IMR-90 (cell line): ENCODE results near the gene OR4D9. TPM values are rescaled to one million over a fixed set of nuclear protein-coding genes. Genes with fewer than 3 reads are reported as not detected.
"Not testable (repeated sequence)": the region's sequence is repeated elsewhere in the genome, so short reads cannot be mapped to it uniquely, and the experiment has no call there.

Experiments
- ATAC-seq: fragments of 200-7000 bp; cut with Tn5 transposase; 2 replicates; pipeline ENCODE4 v1.9.1; 2020; ENCODE audit warnings: low read depth, mild to moderate bottlenecking, moderate library complexity
- BruUV-seq: library from RNA; stranded (reverse); fragments of 400-500 nt; replicated peaks from 2 replicates; lab custom pipeline; 2021; lab: Mats Ljungman, UMichigan
- CTCF ChIA-PET: fragments of 300-600 bp; formaldehyde crosslinking; extraction: SDS; loops from one replicate; lab custom pipeline; 2021; ENCODE audit warnings: antibody characterized with exemption; lab: Yijun Ruan, JAX
- POLR2A ChIA-PET: fragments of 300-600 bp; sonication (Branson Sonifier 250); formaldehyde crosslinking; loops from one replicate; lab custom pipeline; 2022; ENCODE audit warnings: antibody characterized with exemption; ENCODE audit not compliant: unreplicated experiment; lab: Charles Lee
- DNase-seq: peaks from one replicate; pipeline ENCODE4 v3.0.0; 2013
- H2AFZ ChIP-seq: replicated peaks from 2 replicates; pipeline ENCODE3; 2013; ENCODE audit warnings: low read length, mild to moderate bottlenecking; ENCODE audit not compliant: poor library complexity
- H2AK5ac ChIP-seq: 2 replicates; pipeline ENCODE4 v1.6.1; 2013; ENCODE audit warnings: low read depth, low read length, inconsistent platforms
- H2AK9ac ChIP-seq: replicated peaks from 2 replicates; pipeline ENCODE3; 2013; ENCODE audit warnings: mild to moderate bottlenecking, low read depth, low read length, moderate library complexity; ENCODE audit not compliant: poor library complexity
- H2BK120ac ChIP-seq: 2 replicates; pipeline ENCODE4 v1.6.1; 2013; ENCODE audit warnings: low read depth, low read length, inconsistent platforms
- H2BK15ac ChIP-seq: 3 replicates; pipeline ENCODE4 v1.6.1; 2013; ENCODE audit warnings: low read depth, low read length, inconsistent platforms
- H2BK20ac ChIP-seq: 2 replicates; pipeline ENCODE4 v1.6.1; 2013; ENCODE audit warnings: low read depth, mild to moderate bottlenecking, inconsistent platforms, low read length, moderate library complexity
- H2BK5ac ChIP-seq: 2 replicates; pipeline ENCODE4 v1.6.1; 2013; ENCODE audit warnings: mild to moderate bottlenecking, low read depth, low read length, inconsistent platforms; ENCODE audit not compliant: poor library complexity, severe bottlenecking
- H3K14ac ChIP-seq: replicated peaks from 2 replicates; pipeline ENCODE4 v1.6.1; 2013; ENCODE audit warnings: low read depth, low read length, inconsistent platforms
- H3K18ac ChIP-seq: 2 replicates; pipeline ENCODE4 v1.6.1; 2013; ENCODE audit warnings: low read depth, low read length, control low read depth
- H3K23ac ChIP-seq: 2 replicates; pipeline ENCODE4 v1.6.1; 2013; ENCODE audit warnings: low read depth, low read length, inconsistent platforms
- H3K27ac ChIP-seq: 2 replicates; pipeline ENCODE4 v1.5.1; 2013; ENCODE audit warnings: mild to moderate bottlenecking, control low read depth, low read length; ENCODE audit not compliant: insufficient read depth
- H3K27me3 ChIP-seq: 2 replicates; pipeline ENCODE4 v1.6.1; 2013; ENCODE audit warnings: low read length; ENCODE audit not compliant: control insufficient read depth, insufficient read depth
- H3K36me3 ChIP-seq: 2 replicates; pipeline ENCODE4 v1.6.1; 2013; ENCODE audit warnings: low read length, mixed read lengths; ENCODE audit not compliant: control insufficient read depth, insufficient read depth
- H3K4ac ChIP-seq: 2 replicates; pipeline ENCODE4 v1.6.1; 2013; ENCODE audit warnings: low read depth, low read length, inconsistent platforms
- H3K4me1 ChIP-seq: 2 replicates; pipeline ENCODE4 v1.6.1; 2013; ENCODE audit warnings: low read length, mixed read lengths; ENCODE audit not compliant: control insufficient read depth, insufficient read depth
- H3K4me2 ChIP-seq: 2 replicates; pipeline ENCODE4 v1.6.1; 2013; ENCODE audit warnings: low read depth, mild to moderate bottlenecking, control low read depth, low read length, moderate library complexity
- H3K4me3 ChIP-seq: 2 replicates; pipeline ENCODE4 v1.5.1; 2013; ENCODE audit warnings: low read depth, mild to moderate bottlenecking, control low read depth, low read length, moderate library complexity; ENCODE audit not compliant: insufficient read depth
- H3K56ac ChIP-seq: 2 replicates; pipeline ENCODE4 v1.6.1; 2013; ENCODE audit warnings: low read length, inconsistent platforms; ENCODE audit not compliant: insufficient read depth; ENCODE audit errors: extremely low read depth
- H3K79me1 ChIP-seq, 2 experiments: 2 replicates each; pipeline ENCODE4 v1.6.1; 2013; ENCODE audit warnings: low read length in 2 of 2, inconsistent platforms in 1 of 2, low read depth in 1 of 2
- H3K9ac ChIP-seq: 2 replicates; pipeline ENCODE4 v1.6.1; 2013; ENCODE audit warnings: low read depth, low read length, control low read depth
- H3K9me1 ChIP-seq: 2 replicates; pipeline ENCODE4 v1.6.1; 2013; ENCODE audit warnings: low read length, inconsistent platforms; ENCODE audit not compliant: insufficient read depth
- H3K9me3 ChIP-seq: 2 replicates; pipeline ENCODE4 v1.6.1; 2013; ENCODE audit warnings: low read length; ENCODE audit not compliant: control insufficient read depth, insufficient read depth
- H4K20me1 ChIP-seq: 2 replicates; pipeline ENCODE4 v1.6.1; 2013; ENCODE audit warnings: low read length, inconsistent platforms; ENCODE audit not compliant: insufficient read depth
- H4K5ac ChIP-seq: 2 replicates; pipeline ENCODE4 v1.6.1; 2013; ENCODE audit warnings: mild to moderate bottlenecking, low read depth, low read length, control low read depth
- H4K8ac ChIP-seq, 2 experiments: 2 replicates each; pipeline ENCODE4 v1.6.1; 2013; ENCODE audit warnings: low read depth in 2 of 2, low read length in 2 of 2, control low read depth in 1 of 2, inconsistent platforms in 1 of 2
- H4K91ac ChIP-seq: 2 replicates; pipeline ENCODE4 v1.6.1; 2013; ENCODE audit warnings: low read depth, low read length, inconsistent platforms; ENCODE audit not compliant: insufficient read depth
- MAFK ChIP-seq: IDR thresholded peaks from 2 replicates; pipeline ENCODE4 v1.6.1; 2012; ENCODE audit warnings: low read depth, low read length, improper control_type of control experiment
- POLR2A ChIP-seq: IDR thresholded peaks from 2 replicates; pipeline ENCODE4 v1.6.1; 2012; ENCODE audit warnings: mild to moderate bottlenecking, low read depth, low read length
- WGBS, 2 experiments: methylation state at CpG; one replicate each; pipeline versions ENCODE4 v1.1.5 to v1.1.7; 2013; ENCODE audit warnings: missing lambda C conversion rate in 2 of 2; ENCODE audit not compliant: insufficient read length in 1 of 2; ENCODE audit errors: extremely low coverage in 2 of 2; 5-methylcytosine and 5-hydroxymethylcytosine counted together
- dilution Hi-C: fragments of 300-500 bp; cut with HindIII; formaldehyde crosslinking; loops from one replicate; pipeline ENCODE4 v1.14.3; 2018; ENCODE audit warnings: low sequenced_read_pairs; ENCODE audit not compliant: unreplicated experiment
- in situ Hi-C: fragments of 300-500 bp; cut with MboI; formaldehyde crosslinking; loops from 3 replicates; pipeline ENCODE4 v1.14.3; 2019; ENCODE audit warnings: low sequenced_read_pairs, inconsistent platforms, mixed read lengths
- intact Hi-C: fragments of 100-400 bp; cut with micrococcal nuclease; formaldehyde crosslinking; loops from 2 replicates; pipeline ENCODE4 v1.10.0; 2022
- polyA plus RNA-seq, 3 experiments: library from polyadenylated mRNA; depleted of rRNA; stranded (reverse); fragments of >200 nt; gene quantifications; 2 replicates each; pipeline ENCODE4 v1.2.3, GENCODE V29; 2012; ENCODE audit warnings: low replicate concordance in 1 of 3
- total RNA-seq: library from RNA; depleted of rRNA; stranded (reverse); fragments of >200 nt; gene quantifications from 2 replicates; pipeline ENCODE4 v1.2.3, GENCODE V29; 2012

OR4D9 gene
- total and polyA plus RNA-seq, 2 of the 4 experiments (the other 2 are of a cell fraction) = not detected

DNA sequence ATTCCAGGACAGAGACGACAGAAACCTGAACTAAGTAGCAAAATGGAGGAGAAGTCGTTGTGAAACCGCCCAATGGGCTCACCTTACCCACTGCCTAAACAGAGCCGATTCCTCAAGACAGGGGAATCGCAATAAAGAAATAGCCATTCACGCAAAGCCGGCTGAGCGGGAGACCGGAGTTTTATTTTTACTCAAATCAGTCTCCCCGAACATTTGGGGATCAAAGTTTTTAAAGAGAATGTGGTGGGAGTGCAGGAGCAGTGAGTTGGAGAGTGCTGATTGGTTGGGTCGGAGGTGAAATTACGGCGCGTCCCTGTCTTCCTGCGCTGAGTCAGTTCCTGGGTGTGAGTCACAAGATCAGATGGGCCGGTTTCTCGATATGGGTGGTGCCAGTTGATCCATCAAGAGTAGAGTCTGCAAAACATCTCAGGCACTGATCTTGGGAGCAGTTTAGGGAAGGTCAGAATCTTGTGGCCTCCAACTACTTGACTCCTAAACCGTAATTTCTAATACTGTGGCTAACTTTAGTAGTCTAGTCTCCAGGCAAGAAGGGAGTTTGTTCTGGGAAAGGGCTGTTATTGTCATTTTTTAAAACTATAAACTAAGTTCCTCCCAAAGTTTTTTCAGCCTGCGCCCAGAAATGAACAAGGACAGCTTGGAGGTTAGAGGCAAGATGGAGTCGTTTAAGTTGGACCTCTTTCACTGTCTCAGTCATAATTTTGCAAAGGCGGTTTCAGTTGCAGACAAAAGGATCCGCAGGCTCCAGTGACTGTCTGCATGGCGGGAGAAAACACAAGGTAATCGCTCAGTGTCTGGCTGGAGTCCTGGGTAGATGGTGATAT is 34.1 kb downstream of the OR4D9 start (continued):
- no peak for TF ChIP-seq MAFK
- TF ChIP-seq POLR2A = no peak

DNA sequence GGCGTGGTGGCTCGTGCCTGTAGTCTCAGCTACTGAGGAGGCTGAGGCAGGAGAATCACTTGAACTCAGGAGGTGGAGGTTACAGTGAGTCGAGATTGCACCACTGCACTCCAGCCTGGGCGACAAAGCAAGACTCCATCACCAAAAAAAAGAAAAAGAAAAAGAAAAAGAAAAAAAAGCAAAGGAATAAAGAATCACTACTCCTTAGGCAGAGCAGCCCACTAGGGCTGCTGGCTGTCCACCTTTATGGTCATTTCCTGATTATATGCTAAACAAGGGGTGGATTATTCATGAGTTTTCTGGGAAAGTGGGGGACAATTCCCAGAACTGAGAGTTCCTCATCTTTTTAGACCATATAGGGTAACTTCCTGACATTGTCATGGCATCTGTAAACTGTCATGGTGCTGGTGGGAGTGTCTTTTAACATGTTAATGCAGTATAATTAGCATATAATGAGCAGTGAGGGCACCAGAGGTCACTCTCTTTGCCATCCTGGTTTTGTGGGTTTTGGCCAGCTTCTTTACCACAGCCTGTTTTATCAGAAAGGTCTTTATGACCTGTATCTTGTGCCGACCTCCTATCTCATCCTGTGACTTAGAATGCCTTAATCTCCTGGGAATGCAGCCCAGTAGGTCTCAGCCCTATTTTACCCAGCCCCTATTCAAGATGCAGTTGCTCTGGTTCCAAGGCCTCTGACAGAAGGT is 36.4 kb downstream of the OR4D9 start:
- in situ Hi-C loops = not testable (repeated sequence)
- WGBS, 2 experiments = no CpG with 5 or more reads among the region's 5 CpGs

More for the DNA sequence above, 36.4 kb downstream of the OR4D9 start:
- H4K20me1 ChIP-seq = peaks cover 10% of the 10 kb centered on the region
- H2AK9ac ChIP-seq, dilution Hi-C loops, H2BK20ac ChIP-seq, H4K8ac ChIP-seq, H3K79me1 ChIP-seq, H3K23ac ChIP-seq, H3K18ac ChIP-seq, H3K4ac ChIP-seq, H3K9ac ChIP-seq, H4K5ac ChIP-seq, H3K14ac ChIP-seq, H2BK120ac ChIP-seq, H3K27ac ChIP-seq, ATAC-seq, DNase-seq, H3K9me1 ChIP-seq, H3K4me3 ChIP-seq, intact Hi-C loops, H2AFZ ChIP-seq, H2BK15ac ChIP-seq, H3K4me1 ChIP-seq, H2AK5ac ChIP-seq, H2BK5ac ChIP-seq, H3K27me3 ChIP-seq, H3K36me3 ChIP-seq, H3K4me2 ChIP-seq, POLR2A ChIA-PET, BruUV-seq, H3K9me3 ChIP-seq, H4K91ac ChIP-seq, H3K56ac ChIP-seq: not testable (repeated sequence)
- CTCF ChIA-PET = interaction anchor here (1.0 kb wide), 1 partner anchor 10 kb away, joined by 9 read pairs; no protein-coding TSS in a partner anchor
